Dedifferentiated amniotic fluid mesenchymal stem cell (primary cell): Measurements from ENCODE around the gene VPS54.

Experiments used
- DNase-seq: peaks from one replicate; pipeline ENCODE4 v3.0.0-alpha.2; 2016; ENCODE audit errors: extremely low spot score

VPS54 gene

GRCh38 chr2:63844616-63845015 lies 174.6 kb downstream of the VPS54 start:
- DNase-seq: no peak

- no peak for DNase-seq
Measured at GRCh38 chr2:63843791-63844190, 175.4 kb downstream of the VPS54 start.

GRCh38 chr2:63843093-63843492 lies 176.1 kb downstream of the VPS54 start:
- DNase-seq: no peak

- DNase-seq: peak; percentile 82
Measured at GRCh38 chr2:63842149-63843061, 176.8 kb downstream of the VPS54 start.
